HG02623 (cell line): ENCODE data around the gene ZNF175.
"Not testable (repeated sequence)": the region's sequence is repeated elsewhere in the genome, so short reads cannot be mapped to it uniquely, and the experiment has no call there.

Experiments
- ATAC-seq: cut with Tn5 transposase; IDR thresholded peaks from one replicate; pipeline ENCODE4 v1.9.1; 2021; ENCODE audit warnings: moderate library complexity; ENCODE audit not compliant: unreplicated experiment

Gene ZNF175

DNA sequence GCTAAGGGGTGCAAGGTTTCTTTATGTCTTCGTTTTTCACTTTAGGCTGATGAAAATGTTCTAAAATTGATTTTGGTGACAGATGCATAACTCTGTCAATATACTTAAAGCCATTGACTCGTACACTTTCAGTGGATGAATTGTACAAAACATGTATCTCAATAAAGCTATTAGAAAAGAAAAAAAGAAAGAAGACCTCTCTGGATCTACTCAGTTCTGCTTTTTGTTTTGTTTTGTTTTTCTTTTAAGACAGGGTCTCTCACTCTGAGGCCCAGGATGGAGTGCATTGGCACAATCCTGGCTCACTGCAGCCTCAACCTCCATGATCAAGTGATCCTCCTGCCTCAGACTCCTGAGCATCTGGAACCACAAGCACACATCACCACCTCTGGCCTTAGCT is 55.6 kb downstream of the ZNF175 start:
- ATAC-seq, result no peak

DNA sequence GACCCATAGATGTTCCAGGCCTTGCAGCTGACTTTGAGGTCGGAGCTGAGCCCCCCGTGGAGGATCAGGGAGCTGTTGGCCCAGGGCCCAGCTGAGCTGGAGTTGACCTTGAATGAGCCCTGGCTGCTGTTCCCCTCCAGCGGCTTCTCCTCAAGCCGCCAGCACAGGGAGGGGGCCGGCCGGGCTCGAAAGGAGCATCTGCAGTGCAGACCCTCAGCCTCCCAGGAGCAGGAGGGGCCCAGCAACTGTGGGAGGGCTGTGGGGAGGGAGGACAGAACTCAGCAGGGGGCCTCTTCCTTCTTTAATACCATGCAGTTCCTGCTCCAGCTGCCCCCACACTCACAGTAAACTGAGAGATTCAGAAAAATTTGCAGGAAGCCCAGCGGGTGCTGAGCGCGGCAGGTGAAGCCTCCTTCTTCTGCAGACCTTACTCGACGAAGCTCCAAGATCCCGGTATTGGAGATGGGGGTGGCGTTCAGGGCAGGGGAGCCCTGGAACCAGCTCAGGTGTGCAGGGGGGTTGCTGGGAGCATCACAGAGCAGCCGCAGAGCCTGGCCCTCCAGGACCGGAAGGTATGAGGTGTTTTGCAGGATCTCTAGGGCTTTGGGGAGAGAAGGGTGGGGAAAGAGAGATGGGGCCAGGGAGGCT is 56.5 kb downstream of the ZNF175 start:
- no peak for ATAC-seq

DNA sequence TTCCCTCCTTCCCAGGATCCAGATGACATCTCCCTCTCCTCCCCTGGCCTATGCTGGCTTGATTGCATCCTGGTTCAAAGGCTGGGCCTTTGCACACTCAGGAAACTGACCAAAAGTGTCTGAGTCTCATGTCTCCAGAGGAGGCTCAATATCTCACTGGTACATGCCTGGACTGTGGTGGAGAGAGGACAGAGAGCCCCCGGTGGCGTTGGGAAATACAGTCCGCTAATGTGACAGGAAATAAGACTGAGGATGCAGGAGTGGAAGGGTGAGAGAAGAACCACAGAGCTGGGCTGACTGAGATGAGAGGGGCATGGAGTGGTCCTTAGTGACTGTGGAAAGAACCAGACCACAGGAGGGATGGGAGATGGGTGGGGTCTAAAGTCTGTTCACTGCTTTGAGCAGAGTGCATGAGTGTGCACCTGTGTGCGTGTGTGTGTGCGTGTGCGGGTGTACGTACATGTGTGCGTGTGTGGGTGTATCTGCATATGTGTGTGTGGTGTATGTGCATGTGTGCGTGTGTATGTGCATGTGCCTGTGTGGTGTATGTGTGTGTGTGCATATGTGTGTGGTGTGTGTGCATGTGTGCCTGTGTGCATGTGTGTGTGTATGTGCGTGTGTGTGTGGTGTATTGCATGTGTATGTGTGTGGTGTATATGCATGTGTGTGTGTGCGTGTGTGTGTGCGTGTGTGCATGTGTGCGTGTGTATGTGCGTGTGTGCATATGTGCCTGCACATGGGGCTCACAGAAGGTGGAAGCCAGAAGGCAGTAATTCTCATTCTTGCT is 57.3 kb downstream of the ZNF175 start:
- no peak for ATAC-seq

DNA sequence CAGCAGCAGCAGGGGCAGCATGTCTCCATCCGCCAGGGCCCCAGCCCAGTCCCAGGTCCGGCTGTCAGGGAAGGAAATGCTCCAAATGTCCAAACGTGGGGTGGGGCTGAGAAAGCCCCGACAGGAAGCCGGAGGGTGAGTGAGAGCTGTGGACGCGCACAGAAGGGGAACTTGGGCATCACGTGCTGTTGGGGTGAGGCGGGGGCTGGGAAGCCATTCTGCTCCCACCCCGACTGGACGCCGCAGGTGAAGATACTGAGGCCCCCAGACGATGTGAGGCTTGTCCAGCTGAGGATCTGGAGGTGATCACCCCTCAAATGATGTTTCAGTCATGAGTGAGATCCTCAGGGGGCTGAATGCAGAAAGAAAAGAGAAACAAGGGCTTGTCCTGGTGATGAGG is 59.2 kb downstream of the ZNF175 start, which contains the start of gene SIGLEC5:
TSS of gene SIGLEC5 (minus strand) at position 87 of the 400 bp plus-strand sequence. CDS start at position 21, 66 bp downstream.
- not testable (repeated sequence) for ATAC-seq

DNA sequence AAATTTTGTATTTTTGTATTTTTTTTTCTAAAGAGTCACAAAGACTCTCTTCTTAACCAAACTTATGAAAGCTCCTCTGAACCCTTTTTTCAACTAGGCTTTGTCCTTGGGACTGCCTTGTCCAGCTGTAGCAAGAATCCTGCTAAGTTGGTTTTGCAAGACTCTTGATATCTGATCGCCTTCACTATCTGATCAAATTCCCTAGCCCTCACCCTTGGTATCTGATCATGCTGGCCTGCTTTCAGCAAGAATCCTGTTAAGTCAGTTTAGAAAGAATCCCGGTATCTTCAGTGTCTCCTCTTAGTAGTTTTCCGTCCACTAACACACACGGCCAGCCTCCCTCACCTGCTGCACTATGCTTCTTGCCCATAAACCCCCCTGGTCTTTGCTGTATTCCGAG is 61.0 kb downstream of the ZNF175 start:
- no peak for ATAC-seq

DNA sequence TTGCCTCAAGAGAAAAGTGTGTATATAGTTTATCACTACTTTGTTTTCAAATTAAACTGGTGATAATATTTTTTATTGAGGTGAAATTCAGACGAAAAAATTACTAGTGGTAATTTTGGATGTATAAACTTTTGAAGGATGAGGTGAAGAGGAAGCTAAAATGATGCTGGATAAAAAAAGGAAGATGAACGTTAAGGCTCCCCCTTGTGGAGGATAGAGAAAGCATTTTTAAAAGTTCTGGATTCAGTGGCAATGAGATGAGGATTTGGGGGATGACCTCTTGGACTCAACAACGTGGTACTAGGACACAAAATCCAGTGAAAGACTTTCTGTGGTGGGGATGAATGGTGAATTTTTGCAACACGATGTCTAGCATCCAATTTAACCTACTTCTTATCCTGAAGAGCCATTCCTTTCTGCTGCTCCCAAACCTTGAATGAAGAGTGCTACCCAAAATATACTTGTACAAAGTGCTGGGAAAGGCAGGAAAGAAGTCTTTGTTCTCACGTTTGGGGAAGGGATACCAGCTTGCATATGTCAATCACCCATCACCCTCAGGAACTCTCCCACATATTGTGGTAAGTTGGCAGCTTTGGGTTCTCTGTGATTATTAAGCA is 66.4 kb downstream of the ZNF175 start:
- no peak for ATAC-seq

DNA sequence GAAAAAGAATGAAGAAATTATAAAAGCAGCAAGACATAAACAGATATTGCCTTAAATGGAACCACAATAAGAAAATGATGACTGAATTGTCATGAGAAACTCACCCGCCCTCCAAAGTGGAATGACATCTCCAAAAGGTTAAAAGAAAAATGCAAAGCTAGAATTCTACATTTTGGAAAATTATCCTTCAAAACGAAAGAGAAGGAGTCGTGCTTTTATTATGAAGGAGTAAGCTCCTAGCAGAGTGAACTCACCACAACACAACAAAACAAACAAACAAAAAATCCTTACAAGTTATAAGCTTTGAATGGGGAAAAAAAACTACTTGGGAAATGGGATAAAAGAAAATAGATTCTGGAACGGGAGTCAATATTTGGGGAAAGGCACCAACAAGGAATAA is 68.8 kb downstream of the ZNF175 start:
- ATAC-seq, result no peak

DNA sequence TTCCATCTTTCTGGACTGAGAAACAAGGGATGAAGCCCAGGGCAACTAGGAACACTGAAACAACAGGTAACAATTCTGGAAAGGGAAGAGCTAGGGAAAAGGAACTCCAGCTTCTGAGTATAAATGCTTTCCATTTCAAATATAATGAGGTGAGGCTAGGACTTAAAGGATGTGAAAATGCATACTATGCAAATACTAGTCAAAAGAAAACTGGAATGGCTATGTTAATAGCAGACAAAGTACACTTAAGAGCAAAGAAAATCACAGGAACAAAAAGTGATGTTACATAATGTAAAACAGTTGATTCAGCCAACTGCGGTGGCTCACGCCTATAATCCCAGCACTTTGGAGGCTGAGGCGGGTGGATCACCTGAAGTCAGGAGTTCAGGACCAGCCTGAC is 69.3 kb downstream of the ZNF175 start:
- ATAC-seq, result no peak

DNA sequence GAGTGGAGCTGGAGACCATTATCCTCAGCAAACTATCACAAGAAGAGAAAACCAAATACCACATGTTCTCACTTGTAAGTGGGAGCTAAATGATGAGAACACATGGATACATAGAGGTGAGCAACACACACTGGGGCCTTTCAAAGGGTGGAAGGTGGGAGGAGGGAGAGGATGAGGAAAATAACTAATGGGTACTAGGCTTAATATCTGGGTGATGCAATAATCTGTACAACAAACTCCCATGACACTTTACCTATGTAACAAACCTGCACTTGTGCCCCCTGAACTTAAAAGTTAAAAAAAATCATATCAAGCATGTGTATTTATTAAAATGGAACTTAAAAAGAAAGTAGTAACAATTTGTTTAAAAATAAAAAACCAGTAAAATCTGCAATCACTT is 70.6 kb downstream of the ZNF175 start:
- ATAC-seq, result no peak
